Uterus (tissue), 4 donors: ENCODE results near the gene MCTS1. TPM values are rescaled to one million over a fixed set of nuclear protein-coding genes. Genes with fewer than 3 reads are reported as not detected.
A peak's percentile ranks its signal among the peaks of the same experiment; 100 is the strongest.

Source experiments
- DNase-seq, 2 donors: peaks; one replicate each; pipeline ENCODE4 v3.0.0-alpha.2; 2019 to 2020
- H3K27ac ChIP-seq, 2 donors: fragments of 200-600 bp; sonication (generic); 1 replicate in 1 of 2; 2 replicates in 1 of 2; pipeline ENCODE4 v1.5.1; 2016 to 2018
- H3K27me3 ChIP-seq, 2 donors: fragments of 200-600 bp; sonication (generic); one replicate each; pipeline ENCODE4 v1.5.1; 2018 to 2019; ENCODE audit warnings: control low read depth in 1 of 2
- H3K36me3 ChIP-seq, 2 donors: fragments of 200-600 bp; sonication (generic); one replicate each; pipeline ENCODE4 v1.5.1; 2019; ENCODE audit warnings: control low read depth in 1 of 2
- H3K4me1 ChIP-seq, 2 donors: fragments of 200-600 bp; sonication (generic); one replicate each; pipeline ENCODE4 v1.5.1; 2018 to 2019; ENCODE audit warnings: control low read depth in 1 of 2
- H3K4me3 ChIP-seq, 2 donors: fragments of 200-600 bp; sonication (generic); 1 replicate in 1 of 2; 2 replicates in 1 of 2; pipeline ENCODE4 v1.5.1; 2018 to 2019; ENCODE audit warnings: mild to moderate bottlenecking in 1 of 2
- H3K9me3 ChIP-seq, 2 donors: fragments of 200-600 bp; sonication (generic); one replicate each; pipeline ENCODE4 v1.5.1; 2019; ENCODE audit warnings: control low read depth in 1 of 2
- CTCF ChIP-seq, 4 experiments: fragments of 200-600 bp in 2 of 4; fragments of 450-650 bp in 2 of 4; sonication (generic) in 2 of 4; IDR thresholded peaks; one replicate each; pipeline ENCODE4 v1.5.1; 2016 to 2019; ENCODE audit warnings: antibody characterized with exemption in 4 of 4, mild to moderate bottlenecking in 2 of 4, moderate library complexity in 1 of 4
- POLR2A ChIP-seq, 2 donors: fragments of 450-650 bp; IDR thresholded peaks; one replicate each; pipeline ENCODE4 v1.6.1; 2016; ENCODE audit warnings: antibody characterized with exemption in 2 of 2, mild to moderate bottlenecking in 1 of 2, moderate library complexity in 1 of 2
- intact Hi-C: fragments of 100-400 bp; cut with DNase I; formaldehyde crosslinking; loops from one replicate; pipeline ENCODE4 v1.15.1; 2023; ENCODE audit warnings: low total_unique reads
- total RNA-seq, 4 donors: library from RNA; depleted of rRNA in 3 of 4; stranded (reverse); fragments of >200 nt in 3 of 4; gene quantifications; one replicate each; pipeline versions ENCODE4 v1.1.0 to v1.2.4, GENCODE V29; 2014 to 2023
- donor health status: DM: yes; HTN: yes; CAD: no.

Gene MCTS1
- total RNA-seq, result 10 to 100 TPM in 3 of 4 donors, 1 to 10 TPM in 1; 9.0 to 36.1 (median 22.6) TPM

GRCh38 chrX:120603707-120604360 lies at the start of gene MCTS1:
Gene MCTS1, plus strand, starts transcription at chrX:120604101. Its CDS starts 136 bp downstream, at chrX:120604237.
- peak within 1 kb of the TSS; percentile 79 to 81 for H3K27ac ChIP-seq
- peak in 1 of 2 donors; percentile 50 for TF ChIP-seq POLR2A (IDR thresholded peaks at IDR 0.05)
- TF ChIP-seq CTCF (IDR thresholded peaks at IDR 0.05), result no peak
- H3K4me1 ChIP-seq, result no peaks in the 10 kb centered on the region
- intact Hi-C loops, result no loop called here
- H3K9me3 ChIP-seq, result no peaks in the 10 kb centered on the region
- H3K4me3 ChIP-seq, result peak within 1 kb of the TSS; percentile 51 to 61
- peak; percentile 79 to 88 for DNase-seq
- H3K27me3 ChIP-seq, result no peaks in the 10 kb centered on the region
- H3K36me3 ChIP-seq, result no peaks in the 10 kb centered on the region

GRCh38 chrX:120556251-120556650 lies 47.6 kb upstream of the MCTS1 start:
- H3K36me3 ChIP-seq, result no peaks in the 10 kb centered on the region
- DNase-seq, result no peak
- H3K9me3 ChIP-seq, result no peaks in the 10 kb centered on the region
- intact Hi-C loops, result no loop called here
- H3K4me3 ChIP-seq, result no peak overlapping the region
- no peak for TF ChIP-seq POLR2A (IDR thresholded peaks at IDR 0.05)
- TF ChIP-seq CTCF (IDR thresholded peaks at IDR 0.05), result no peak
- no peaks in the 10 kb centered on the region for H3K4me1 ChIP-seq
- peaks cover 0 to 4% of the 10 kb centered on the region in 2 donors for H3K27me3 ChIP-seq
- H3K27ac ChIP-seq, result no peak overlapping the region

- no peak for TF ChIP-seq CTCF (IDR thresholded peaks at IDR 0.05)
- TF ChIP-seq POLR2A (IDR thresholded peaks at IDR 0.05), result no peak
- Histone ChIP-seq H3K27me3 (peaks cover 0 to 4% of the 10 kb centered on the region in 2 donors), H3K4me1 (no peaks in the 10 kb centered on the region), H3K9me3 (no peaks in the 10 kb centered on the region), H3K4me3 (peak overlapping the region; percentile 59 to 65), H3K27ac (peak overlapping the region; percentile 97 to 98), H3K36me3 (no peaks in the 10 kb centered on the region)
- intact Hi-C loops, result no loop called here
- no peak for DNase-seq
These were observed 44.1 kb upstream of the MCTS1 start for GRCh38 chrX:120559804-120560203.

- Histone ChIP-seq H3K27ac (peak overlapping the region; percentile 97 to 98), H3K27me3 (peaks cover 0 to 4% of the 10 kb centered on the region in 2 donors), H3K36me3 (no peaks in the 10 kb centered on the region), H3K9me3 (no peaks in the 10 kb centered on the region), H3K4me1 (no peaks in the 10 kb centered on the region), H3K4me3 (peak overlapping the region; percentile 59 to 65)
- DNase-seq, result peak in 1 of 2 donors; percentile 24
- TF ChIP-seq POLR2A (IDR thresholded peaks at IDR 0.05), result no peak
- TF ChIP-seq CTCF (IDR thresholded peaks at IDR 0.05), result no peak
- intact Hi-C loops, result no loop called here
These were observed 43.5 kb upstream of the MCTS1 start for GRCh38 chrX:120560405-120560841.

GRCh38 chrX:120560842-120561633 lies 42.9 kb upstream of the MCTS1 start, which contains the start of gene CUL4B:
Gene CUL4B, minus strand, starts transcription at chrX:120560962. Its CDS starts 324 bp downstream, at chrX:120560638.
- TF ChIP-seq POLR2A (IDR thresholded peaks at IDR 0.05), result peak; percentile 54 to 55
- TF ChIP-seq CTCF (IDR thresholded peaks at IDR 0.05), result no peak
- Histone ChIP-seq H3K36me3 (no peaks in the 10 kb centered on the region), H3K9me3 (no peaks in the 10 kb centered on the region), H3K27ac (peak within 1 kb of the TSS; percentile 97 to 98), H3K4me1 (no peaks in the 10 kb centered on the region), H3K4me3 (peak within 1 kb of the TSS; percentile 59 to 65), H3K27me3 (peaks cover 0 to 4% of the 10 kb centered on the region in 2 donors)
- DNase-seq, result peak; percentile 90 to 94
- intact Hi-C loops, result no loop called here
